Fibroblast of the aortic adventitia (primary cell): Measurements from ENCODE around the gene TARS1. TPM values are rescaled to one million over a fixed set of nuclear protein-coding genes. Genes with fewer than 3 reads are reported as not detected.

Experiments
- DNase-seq: peaks from one replicate; pipeline ENCODE4 v3.0.0-alpha.2; 2010; ENCODE audit warnings: low read depth
- H3K4me3 ChIP-seq: 2 replicates; pipeline ENCODE4 v1.5.1; 2011; ENCODE audit warnings: low read depth, mild to moderate bottlenecking, control low read depth, low read length, moderate library complexity
- total RNA-seq: library from RNA; depleted of rRNA; stranded (reverse); fragments of >200 nt; gene quantifications from 2 replicates; pipeline ENCODE4 v1.2.3, GENCODE V29; 2012; ENCODE audit warnings: low replicate concordance
- TF ChIP-seq, protein P1 (sequence below): IDR thresholded peaks from 2 replicates; pipeline ENCODE4 v1.5.1; 2011; ENCODE audit warnings: mild to moderate bottlenecking, low read length, control low read depth, inconsistent platforms; ENCODE audit not compliant: insufficient read depth

TARS1 gene
- 328 and 432 TPM in 2 replicates for total RNA-seq

GRCh38 chr5:33440482-33441240, at the start of gene TARS1:
TARS1 (plus strand) TSS chr5:33440965; CDS start chr5:33441087, 122 bp downstream.
- peak within 1 kb of the TSS; percentile 76 for H3K4me3 ChIP-seq
- peak; percentile 100 for DNase-seq
- TF ChIP-seq, protein P1, sequence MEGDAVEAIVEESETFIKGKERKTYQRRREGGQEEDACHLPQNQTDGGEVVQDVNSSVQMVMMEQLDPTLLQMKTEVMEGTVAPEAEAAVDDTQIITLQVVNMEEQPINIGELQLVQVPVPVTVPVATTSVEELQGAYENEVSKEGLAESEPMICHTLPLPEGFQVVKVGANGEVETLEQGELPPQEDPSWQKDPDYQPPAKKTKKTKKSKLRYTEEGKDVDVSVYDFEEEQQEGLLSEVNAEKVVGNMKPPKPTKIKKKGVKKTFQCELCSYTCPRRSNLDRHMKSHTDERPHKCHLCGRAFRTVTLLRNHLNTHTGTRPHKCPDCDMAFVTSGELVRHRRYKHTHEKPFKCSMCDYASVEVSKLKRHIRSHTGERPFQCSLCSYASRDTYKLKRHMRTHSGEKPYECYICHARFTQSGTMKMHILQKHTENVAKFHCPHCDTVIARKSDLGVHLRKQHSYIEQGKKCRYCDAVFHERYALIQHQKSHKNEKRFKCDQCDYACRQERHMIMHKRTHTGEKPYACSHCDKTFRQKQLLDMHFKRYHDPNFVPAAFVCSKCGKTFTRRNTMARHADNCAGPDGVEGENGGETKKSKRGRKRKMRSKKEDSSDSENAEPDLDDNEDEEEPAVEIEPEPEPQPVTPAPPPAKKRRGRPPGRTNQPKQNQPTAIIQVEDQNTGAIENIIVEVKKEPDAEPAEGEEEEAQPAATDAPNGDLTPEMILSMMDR: no peak

- DNase-seq: no peak
- TF ChIP-seq, protein P1: no peak
- H3K4me3 ChIP-seq: no peak overlapping the region
These were observed 42.3 kb upstream of the TARS1 start for GRCh38 chr5:33398501-33398900.

DNA sequence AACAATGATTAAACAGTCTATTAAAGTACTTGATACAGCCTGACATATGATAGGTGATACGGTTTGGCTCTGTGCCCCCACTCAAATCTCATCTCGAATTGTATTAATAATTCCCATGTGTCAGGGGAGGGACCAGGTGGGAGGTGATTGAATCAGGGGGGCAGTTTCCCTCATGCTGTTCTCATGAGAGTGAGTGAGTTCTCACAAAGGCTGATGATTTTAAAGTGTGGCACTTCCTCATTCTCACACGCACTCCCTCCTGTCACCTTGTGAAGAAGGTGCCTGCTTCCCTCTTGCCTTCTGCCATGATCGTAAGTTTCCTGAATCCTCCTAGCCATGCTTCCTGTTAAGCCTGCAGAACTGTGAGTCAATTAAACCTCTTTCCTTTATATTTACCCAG, 40.1 kb upstream of the TARS1 start:
- TF ChIP-seq, protein P1: no peak
- no peak overlapping the region for H3K4me3 ChIP-seq
- DNase-seq: no peak

GRCh38 chr5:33401482-33402390, 39.0 kb upstream of the TARS1 start:
- TF ChIP-seq, protein P1: no peak
- peak; percentile 89 for DNase-seq
- no peak overlapping the region for H3K4me3 ChIP-seq

DNA sequence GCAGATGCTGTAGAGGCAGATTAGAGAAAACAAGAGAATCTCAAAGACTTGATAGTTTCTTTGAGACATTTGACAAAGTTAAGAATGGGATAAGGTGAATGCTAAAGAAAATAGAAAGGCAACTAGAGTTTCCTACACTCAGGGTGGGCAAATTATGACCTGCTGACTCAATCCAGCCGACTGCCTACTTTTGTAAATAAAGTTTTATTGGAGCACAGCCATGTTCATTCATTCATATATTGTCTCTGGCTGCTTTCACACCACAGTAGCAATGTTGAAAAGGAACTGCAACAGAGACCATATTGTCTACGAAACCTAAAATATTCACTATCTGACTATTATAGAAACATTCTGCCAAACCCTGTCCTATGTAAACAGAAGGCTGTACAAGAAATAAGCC, 37.6 kb upstream of the TARS1 start:
- TF ChIP-seq, protein P1: no peak
- no peak overlapping the region for H3K4me3 ChIP-seq
- DNase-seq: no peak

DNA sequence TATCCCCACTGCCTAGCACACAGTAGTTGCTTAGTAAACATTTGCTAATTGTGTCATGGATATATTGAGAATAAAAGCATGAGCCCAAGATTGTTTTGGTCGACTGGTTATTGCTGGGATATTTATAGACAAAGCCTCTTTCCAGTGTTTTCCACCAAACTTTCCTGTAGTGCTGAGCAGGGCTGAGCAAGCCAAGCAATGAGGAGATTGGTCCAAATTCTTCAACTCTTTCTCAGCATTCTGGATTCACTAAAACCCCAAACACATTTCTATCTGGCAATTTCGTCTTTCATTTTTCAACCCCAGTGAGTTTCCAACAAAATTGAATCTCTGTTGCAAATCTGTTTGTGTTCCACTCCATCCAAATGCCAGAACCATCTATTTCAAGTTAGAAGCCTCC, 31.9 kb upstream of the TARS1 start:
- TF ChIP-seq, protein P1: no peak
- no peak overlapping the region for H3K4me3 ChIP-seq
- DNase-seq: peak; percentile 81
